Ascending aorta (tissue), 2 donors: ENCODE measurements around the gene CSPG4. TPM values are rescaled to one million over a fixed set of nuclear protein-coding genes. Genes with fewer than 3 reads are reported as not detected.

Experiments used
- DNase-seq, 2 donors: peaks; one replicate each; pipeline ENCODE4 v3.0.0-alpha.2; 2019; ENCODE audit warnings: low spot score in 2 of 2
- H3K27ac ChIP-seq, 2 donors: fragments of 200-600 bp; sonication (generic); one replicate each; pipeline ENCODE4 v1.5.1; 2016 to 2017; ENCODE audit warnings: mild to moderate bottlenecking in 1 of 2
- H3K27me3 ChIP-seq: fragments of 200-600 bp; sonication (generic); one replicate; pipeline ENCODE4 v1.5.1; 2017
- H3K36me3 ChIP-seq, 2 donors: fragments of 200-600 bp; sonication (generic); one replicate each; pipeline ENCODE4 v1.5.1; 2016
- H3K4me1 ChIP-seq, 2 donors: fragments of 200-600 bp; sonication (generic); one replicate each; pipeline ENCODE4 v1.5.1; 2016 to 2017; ENCODE audit warnings: mild to moderate bottlenecking in 1 of 2
- H3K4me3 ChIP-seq, 2 donors: fragments of 200-600 bp; sonication (generic); one replicate each; pipeline ENCODE4 v1.5.1; 2016 to 2017; ENCODE audit warnings: mild to moderate bottlenecking in 1 of 2
- H3K9me3 ChIP-seq, 2 donors: fragments of 200-600 bp; sonication (generic); one replicate each; pipeline ENCODE4 v1.5.1; 2016
- intact Hi-C: fragments of 100-400 bp; cut with DNase I; formaldehyde crosslinking; loops from one replicate; pipeline ENCODE4 v1.15.1; 2023
- total RNA-seq: library from RNA; depleted of rRNA; stranded (reverse); fragments of >200 nt; gene quantifications from one replicate; pipeline ENCODE4 v1.1.0, GENCODE V29; 2016
- TF ChIP-seq, protein P1 (sequence below), 3 experiments: fragments of 200-600 bp in 2 of 3; fragments of 450-650 bp in 1 of 3; sonication (generic) in 2 of 3; IDR thresholded peaks; one replicate each; pipeline ENCODE4 v1.5.1; 2016 to 2019; ENCODE audit warnings: antibody characterized with exemption in 3 of 3, mild to moderate bottlenecking in 1 of 3, moderate library complexity in 1 of 3

The CSPG4 gene
- total RNA-seq, 1 donor from 2014 or later, result 258 TPM

- no peaks in the 10 kb centered on the region for H3K9me3 ChIP-seq
- peak overlapping the region in 1 of 2 donors; percentile 27 for H3K4me3 ChIP-seq
- peak overlapping the region; percentile 94 to 97 for H3K27ac ChIP-seq
- intact Hi-C loops, result loop anchor here (5.0 kb wide), 1 partner anchor 240 kb away; no protein-coding TSS in a partner anchor
- H3K36me3 ChIP-seq, result peaks cover under 1 to 17% of the 10 kb centered on the region in 2 donors
- no peaks in the 10 kb centered on the region for H3K27me3 ChIP-seq
- DNase-seq, result no peak
- H3K4me1 ChIP-seq, result peaks cover 67 to 91% of the 10 kb centered on the region in 2 donors
- TF ChIP-seq, protein P1, sequence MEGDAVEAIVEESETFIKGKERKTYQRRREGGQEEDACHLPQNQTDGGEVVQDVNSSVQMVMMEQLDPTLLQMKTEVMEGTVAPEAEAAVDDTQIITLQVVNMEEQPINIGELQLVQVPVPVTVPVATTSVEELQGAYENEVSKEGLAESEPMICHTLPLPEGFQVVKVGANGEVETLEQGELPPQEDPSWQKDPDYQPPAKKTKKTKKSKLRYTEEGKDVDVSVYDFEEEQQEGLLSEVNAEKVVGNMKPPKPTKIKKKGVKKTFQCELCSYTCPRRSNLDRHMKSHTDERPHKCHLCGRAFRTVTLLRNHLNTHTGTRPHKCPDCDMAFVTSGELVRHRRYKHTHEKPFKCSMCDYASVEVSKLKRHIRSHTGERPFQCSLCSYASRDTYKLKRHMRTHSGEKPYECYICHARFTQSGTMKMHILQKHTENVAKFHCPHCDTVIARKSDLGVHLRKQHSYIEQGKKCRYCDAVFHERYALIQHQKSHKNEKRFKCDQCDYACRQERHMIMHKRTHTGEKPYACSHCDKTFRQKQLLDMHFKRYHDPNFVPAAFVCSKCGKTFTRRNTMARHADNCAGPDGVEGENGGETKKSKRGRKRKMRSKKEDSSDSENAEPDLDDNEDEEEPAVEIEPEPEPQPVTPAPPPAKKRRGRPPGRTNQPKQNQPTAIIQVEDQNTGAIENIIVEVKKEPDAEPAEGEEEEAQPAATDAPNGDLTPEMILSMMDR (IDR thresholded peaks at IDR 0.05), result no peak
These were observed 15.1 kb downstream of the CSPG4 start for GRCh38 chr15:75697523-75697922.

- Histone ChIP-seq H3K4me3 (no peak overlapping the region), H3K27me3 (no peaks in the 10 kb centered on the region), H3K36me3 (peaks cover 7 to 20% of the 10 kb centered on the region in 2 donors), H3K27ac (peak overlapping the region; percentile 94 to 97), H3K4me1 (peaks cover 60 to 84% of the 10 kb centered on the region in 2 donors), H3K9me3 (no peaks in the 10 kb centered on the region)
- TF ChIP-seq, protein P1 (IDR thresholded peaks at IDR 0.05), result no peak
- DNase-seq, result no peak
- intact Hi-C loops, result loop anchor here (5.0 kb wide), 1 partner anchor 240 kb away; no protein-coding TSS in a partner anchor
These were observed 15.8 kb downstream of the CSPG4 start for GRCh38 chr15:75696854-75697259.

- no peak overlapping the region for H3K4me3 ChIP-seq
- H3K36me3 ChIP-seq, result peaks cover 13 to 25% of the 10 kb centered on the region in 2 donors
- no peaks in the 10 kb centered on the region for H3K27me3 ChIP-seq
- intact Hi-C loops, result loop anchor here (5.0 kb wide), 1 partner anchor 239 kb away; no protein-coding TSS in a partner anchor
- H3K9me3 ChIP-seq, result no peaks in the 10 kb centered on the region
- peak in 1 of 2 donors; percentile 88 for DNase-seq
- H3K4me1 ChIP-seq, result peaks cover 55 to 79% of the 10 kb centered on the region in 2 donors
- H3K27ac ChIP-seq, result peak overlapping the region; percentile 94 to 97
- TF ChIP-seq, protein P1 (IDR thresholded peaks at IDR 0.05), result no peak
These were observed 16.3 kb downstream of the CSPG4 start for GRCh38 chr15:75696311-75696720.

DNA sequence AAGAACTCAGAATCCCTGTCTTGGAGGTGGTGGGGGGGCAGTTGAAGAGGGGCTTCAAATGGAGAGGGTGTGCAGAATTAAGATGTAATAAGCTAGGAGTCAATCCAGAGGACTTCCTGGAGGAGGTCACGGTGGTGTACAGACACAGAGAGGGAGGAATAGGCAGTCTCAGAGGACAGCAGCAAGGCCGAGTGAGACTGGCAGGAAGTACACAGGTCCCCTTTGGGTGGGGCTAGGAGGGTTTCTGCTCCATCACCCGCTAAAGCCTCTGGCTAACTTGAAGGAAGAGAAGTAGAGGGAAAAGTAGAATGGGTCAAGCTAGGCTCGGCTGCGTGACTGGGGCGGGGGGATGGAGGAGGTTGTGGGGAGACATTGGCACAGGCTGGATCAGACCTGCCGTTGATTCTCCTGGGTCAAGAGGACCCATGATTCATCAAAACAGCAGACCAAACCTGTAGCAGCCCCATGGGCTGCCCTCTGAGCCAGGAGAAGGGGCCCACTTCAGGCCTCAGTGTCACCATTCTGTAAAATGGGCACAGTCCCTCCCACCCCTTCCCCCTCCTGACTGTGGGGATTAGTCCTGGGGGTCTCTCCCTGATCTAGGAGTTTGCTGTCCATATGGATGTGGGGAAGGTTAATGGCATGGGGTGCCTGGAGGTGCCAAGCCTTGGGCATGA is 16.9 kb downstream of the CSPG4 start:
- Histone ChIP-seq H3K36me3 (peaks cover 17 to 28% of the 10 kb centered on the region in 2 donors), H3K9me3 (no peaks in the 10 kb centered on the region), H3K27me3 (no peaks in the 10 kb centered on the region), H3K4me3 (no peak overlapping the region), H3K4me1 (peaks cover 49 to 73% of the 10 kb centered on the region in 2 donors), H3K27ac (peak overlapping the region; percentile 94 to 97)
- TF ChIP-seq, protein P1 (IDR thresholded peaks at IDR 0.05), result no peak
- DNase-seq, result no peak
- intact Hi-C loops, result loop anchor here (2.0 to 5.0 kb wide), 2 partner anchors 27 to 238 kb away; no protein-coding TSS in a partner anchor

- no peaks in the 10 kb centered on the region for H3K9me3 ChIP-seq
- DNase-seq, result no peak
- H3K36me3 ChIP-seq, result peaks cover 23 to 31% of the 10 kb centered on the region in 2 donors
- intact Hi-C loops, result loop anchor here (2.0 to 5.0 kb wide), 2 partner anchors 28 to 238 kb away; no protein-coding TSS in a partner anchor
- peak overlapping the region; percentile 94 to 97 for H3K27ac ChIP-seq
- no peak overlapping the region for H3K4me3 ChIP-seq
- no peaks in the 10 kb centered on the region for H3K27me3 ChIP-seq
- TF ChIP-seq, protein P1 (IDR thresholded peaks at IDR 0.05), result no peak
- H3K4me1 ChIP-seq, result peaks cover 49 to 68% of the 10 kb centered on the region in 2 donors
These were observed 17.4 kb downstream of the CSPG4 start for GRCh38 chr15:75695220-75695619.
